NCI-H748 (cell line): Measurements from ENCODE around the gene POU2F3.
A peak's percentile ranks its signal among the peaks of the same experiment; 100 is the strongest.

ENCODE experiments used
- DNase-seq: peaks from one replicate; lab custom pipeline; 2025; ENCODE audit not compliant: unreplicated experiment; lab: John Stamatoyannopoulos, UW

The POU2F3 gene

DNA sequence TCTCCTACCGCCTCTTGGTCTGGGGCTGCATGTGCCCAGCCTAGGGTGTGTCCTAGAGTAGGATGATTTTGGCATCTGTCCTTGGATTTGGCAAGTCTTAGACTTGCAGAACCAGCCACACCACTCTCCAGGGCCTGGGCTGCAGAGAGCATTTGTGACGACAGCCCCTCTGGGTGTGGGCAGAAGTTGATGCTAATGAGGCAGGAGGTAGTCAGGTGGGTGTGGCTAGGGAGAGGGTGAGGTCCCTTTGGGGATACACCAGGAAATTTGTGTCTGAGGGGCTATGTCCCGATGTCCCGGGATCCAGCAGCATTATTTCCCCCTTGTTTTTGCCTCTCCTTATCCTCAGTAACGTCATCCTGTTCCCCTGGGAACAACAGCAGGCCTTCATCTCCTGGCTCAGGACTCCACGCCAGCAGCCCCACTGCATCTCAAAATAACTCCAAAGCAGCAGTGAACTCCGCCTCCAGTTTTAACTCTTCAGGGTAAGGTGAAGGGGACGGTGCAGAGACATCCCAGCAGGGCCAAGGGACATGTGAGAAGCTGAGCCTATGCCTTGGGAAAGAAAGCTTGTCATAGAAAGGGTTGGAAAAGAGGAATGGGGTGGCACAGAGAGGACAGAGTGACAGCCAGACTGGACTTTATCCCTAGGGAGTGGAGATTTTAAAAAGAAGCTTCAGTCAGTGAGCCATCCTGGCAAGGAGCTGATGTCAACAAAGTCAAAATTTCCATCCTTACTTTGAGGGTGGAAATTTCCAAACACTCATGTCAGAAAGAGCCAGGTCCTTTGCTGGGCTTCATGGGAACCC lies 77.1 kb downstream of the POU2F3 start:
- peak; percentile 52 for DNase-seq

DNA sequence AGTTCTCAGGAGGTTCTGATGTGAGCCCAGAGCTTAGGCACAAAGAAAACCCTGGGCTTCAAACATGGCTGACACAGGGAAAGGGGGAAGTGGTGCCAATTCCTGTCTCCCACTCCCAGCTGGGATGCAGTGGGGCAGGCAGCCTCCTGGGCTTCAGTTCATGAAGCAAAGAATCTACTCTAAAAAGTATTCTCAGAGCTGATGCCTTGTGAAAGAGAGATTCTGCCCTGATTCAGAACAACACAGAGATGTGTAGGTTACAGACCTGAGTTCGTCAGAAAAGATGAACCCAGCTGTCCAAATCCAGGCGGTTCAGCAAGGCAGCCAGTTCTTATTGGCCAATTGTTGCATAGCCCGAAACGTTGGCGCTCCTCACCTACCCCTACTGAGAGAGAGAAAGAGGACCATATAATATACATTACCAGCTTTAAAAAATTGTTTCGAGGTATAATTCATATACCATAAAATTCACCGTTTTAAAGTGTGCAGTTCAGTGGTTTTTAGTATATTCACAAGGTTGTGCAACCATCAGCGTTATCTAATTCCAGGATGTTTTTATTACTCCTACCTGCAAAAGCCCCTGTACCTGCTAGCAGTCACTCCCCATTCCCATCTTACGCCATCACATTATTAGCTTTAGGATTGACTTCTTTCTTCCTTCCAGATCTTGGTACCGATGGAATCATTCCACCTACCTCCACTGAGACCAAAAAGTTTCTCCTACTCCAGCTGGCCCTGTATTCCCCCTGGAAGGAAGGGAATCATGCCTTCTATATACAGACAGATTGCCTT lies 77.9 kb downstream of the POU2F3 start:
- DNase-seq: no peak

GRCh38 chr11:120318906-120319305 lies 79.0 kb downstream of the POU2F3 start:
- DNase-seq: no peak

GRCh38 chr11:120324932-120325810 lies 85.2 kb downstream of the POU2F3 start, which contains the start of gene TLCD5:
Gene TLCD5 (plus strand): TSS chr11:120325299. CDS start chr11:120327442, 2,143 bp downstream.
- DNase-seq: peak; percentile 75

- no peak for DNase-seq
Observed at GRCh38 chr11:120326228-120326627, 86.3 kb downstream of the POU2F3 start.

GRCh38 chr11:120326845-120327281 lies 86.9 kb downstream of the POU2F3 start:
- no peak for DNase-seq

DNA sequence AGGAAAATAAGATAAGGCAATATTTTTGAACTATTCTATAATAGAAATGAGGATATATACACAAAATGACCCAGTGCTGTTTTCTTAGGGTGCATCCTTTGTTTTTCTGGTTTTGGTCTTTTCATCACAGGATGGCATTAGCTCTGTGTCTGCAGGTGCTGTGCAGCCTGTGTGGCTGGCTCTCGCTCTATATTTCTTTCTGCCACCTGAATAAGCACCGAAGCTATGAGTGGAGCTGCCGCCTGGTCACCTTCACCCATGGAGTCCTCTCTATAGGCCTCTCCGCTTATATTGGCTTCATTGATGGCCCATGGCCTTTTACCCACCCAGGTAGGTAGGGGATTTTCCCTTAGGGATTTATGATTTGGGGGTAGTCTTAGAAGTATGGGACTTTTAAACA lies 87.4 kb downstream of the POU2F3 start:
- DNase-seq: no peak

DNA sequence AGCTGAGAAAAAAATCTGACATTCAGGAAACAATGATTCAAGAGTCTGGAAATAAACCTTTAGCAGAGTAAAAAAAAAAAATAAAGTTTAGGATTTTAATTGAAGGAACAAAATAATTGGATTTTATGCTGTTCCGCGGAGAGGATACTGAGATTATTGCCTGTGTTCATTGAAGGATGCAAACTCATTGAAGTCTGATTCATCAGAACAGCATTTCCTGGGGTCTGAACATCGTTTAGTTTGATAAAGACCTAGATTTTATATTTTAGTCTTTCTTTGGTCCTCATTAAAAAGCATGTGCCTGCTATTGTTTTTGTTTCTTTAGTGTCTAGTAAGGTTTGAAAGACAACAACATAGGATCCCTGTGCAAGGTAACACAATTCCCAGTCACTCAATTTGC lies 89.6 kb downstream of the POU2F3 start:
- no peak for DNase-seq

GRCh38 chr11:120330045-120330444 lies 90.1 kb downstream of the POU2F3 start:
- no peak for DNase-seq

GRCh38 chr11:120331301-120331996 lies 91.5 kb downstream of the POU2F3 start:
- DNase-seq: no peak

- DNase-seq: no peak
Observed at GRCh38 chr11:120332822-120333716, 93.1 kb downstream of the POU2F3 start.

GRCh38 chr11:120333801-120334200 lies 93.9 kb downstream of the POU2F3 start:
- DNase-seq: no peak

- no peak for DNase-seq
Observed at GRCh38 chr11:120334332-120334731, 94.4 kb downstream of the POU2F3 start.

DNA sequence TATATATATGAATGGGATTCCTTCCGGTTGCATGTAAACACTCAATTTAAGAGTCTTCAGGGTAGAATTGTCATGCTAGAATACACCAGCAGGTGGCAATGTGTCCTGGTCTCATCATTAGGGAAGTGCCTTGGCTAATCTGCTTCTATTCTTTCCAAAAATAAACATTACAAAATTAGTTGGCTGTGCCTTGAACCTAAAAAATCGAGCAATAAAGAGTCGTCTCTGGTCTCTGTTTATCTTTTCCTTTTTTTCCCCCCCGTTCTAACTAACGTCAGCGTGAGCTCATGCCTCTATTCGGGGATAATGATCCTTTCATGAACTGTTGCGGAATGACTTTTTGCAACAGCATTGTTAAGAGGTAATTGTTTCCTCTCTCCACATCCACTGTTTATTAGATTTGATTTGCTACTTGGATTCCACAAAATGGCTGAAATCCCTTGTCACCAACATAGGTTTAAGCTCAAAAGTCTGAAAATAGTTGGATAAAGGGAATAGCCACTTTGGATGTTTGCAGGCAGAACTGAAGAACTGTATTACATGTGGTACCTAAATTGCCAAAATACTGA lies 95.0 kb downstream of the POU2F3 start:
- peak; percentile 71 for DNase-seq

DNA sequence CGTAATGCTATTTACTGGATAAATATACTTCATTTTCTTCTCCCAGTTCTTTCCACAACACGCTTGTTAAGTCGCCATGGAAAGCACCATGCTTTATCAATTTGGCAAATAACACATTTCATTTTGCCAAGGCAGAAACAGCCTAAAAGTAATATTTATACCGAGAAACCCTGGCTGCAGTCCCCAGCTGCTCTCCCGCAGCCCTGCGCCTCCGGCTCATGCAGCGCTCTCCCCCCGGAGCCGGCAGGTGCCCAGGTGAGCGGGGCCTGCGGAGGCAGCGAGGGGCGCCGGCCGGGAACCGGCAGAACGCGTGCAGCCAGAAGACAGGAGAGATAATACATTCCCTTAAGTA lies 95.6 kb downstream of the POU2F3 start:
- DNase-seq: peak; percentile 65

DNA sequence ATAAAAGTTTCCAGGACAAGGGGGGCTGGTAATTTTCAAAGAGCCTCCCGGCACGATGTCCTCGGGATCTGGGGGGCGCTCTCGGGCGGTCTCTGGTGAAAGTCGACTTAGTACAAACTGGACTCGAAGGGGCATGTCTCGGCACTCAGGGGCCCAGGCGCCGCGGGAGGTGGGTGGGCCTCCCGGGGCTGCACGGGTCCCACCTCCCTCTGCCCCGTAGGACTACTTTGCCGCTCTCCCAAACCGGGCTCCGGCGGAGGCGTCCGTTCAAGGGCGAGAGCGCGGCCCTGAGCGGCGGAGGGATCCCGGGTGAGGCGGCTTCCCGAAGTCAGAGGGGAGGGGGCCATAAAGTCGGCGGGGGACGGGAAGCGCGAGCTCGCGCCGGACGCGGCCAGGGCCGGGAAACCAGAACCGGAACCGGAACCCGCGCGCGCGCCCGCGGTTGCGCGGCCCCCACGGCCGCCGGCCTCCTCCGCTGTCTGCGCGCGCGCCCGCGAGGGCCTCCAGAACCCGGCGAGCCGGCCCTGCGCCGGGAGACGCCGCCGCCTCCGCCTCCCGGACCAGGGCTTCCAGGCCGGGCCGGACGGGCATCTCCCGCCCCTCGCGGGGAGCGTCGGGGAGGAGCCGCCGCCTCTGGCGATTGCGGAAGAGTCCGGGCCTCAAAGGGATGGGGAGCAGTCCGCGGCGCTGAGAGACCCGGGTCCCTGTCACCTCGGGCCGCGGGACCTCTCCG lies 96.1 kb downstream of the POU2F3 start, which contains the start of gene ARHGEF12:
TSS of gene ARHGEF12 (plus strand) at position 506 of the 733 bp plus-strand sequence. CDS start 831 bp downstream, outside the sequence.
- peak; percentile 93 for DNase-seq

DNA sequence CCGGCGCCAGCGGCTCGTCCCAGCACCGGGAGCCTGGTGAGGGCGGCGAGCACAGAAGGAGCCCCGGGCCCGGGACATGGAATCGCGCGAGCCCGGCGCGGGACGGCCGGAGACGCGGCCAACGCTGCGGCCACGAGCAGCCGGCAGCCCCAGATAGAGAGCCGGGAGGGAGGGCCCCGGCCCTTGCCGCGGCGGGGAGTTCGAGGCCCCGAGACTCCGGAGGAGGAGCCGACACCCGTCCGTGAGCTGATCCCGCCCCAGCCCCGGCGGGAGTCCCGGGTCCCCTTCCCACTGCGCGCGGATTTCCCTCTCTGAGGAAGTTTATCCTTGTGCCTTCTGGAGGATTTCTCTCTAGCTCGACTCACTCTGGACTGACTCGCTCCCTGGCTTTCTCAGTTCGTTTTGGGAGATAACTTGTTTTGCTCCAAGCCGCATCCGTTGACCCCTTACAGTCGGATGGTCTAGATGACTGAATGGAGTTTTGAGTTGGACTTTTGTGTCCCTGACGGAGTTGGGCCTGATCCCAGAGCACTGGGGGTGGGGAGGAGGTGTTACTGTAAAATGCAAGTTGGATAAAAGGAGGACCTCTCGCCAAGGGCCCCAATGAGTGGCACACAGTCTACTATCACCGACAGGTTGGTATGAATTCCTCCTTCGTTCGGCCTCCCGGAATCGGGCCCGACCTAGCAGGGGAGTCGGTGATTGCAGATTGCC lies 96.9 kb downstream of the POU2F3 start:
- peak; percentile 42 for DNase-seq
